ENCODE measurements around the gene UBQLN2.
"Not testable (repeated sequence)": the region's sequence is repeated elsewhere in the genome, so short reads cannot be mapped to it uniquely, and the experiment has no call there.

UBQLN2 gene

GRCh38 chrX:56563231-56564161 lies at the start of gene UBQLN2:
TSS of gene UBQLN2 (plus strand) at chrX:56563627. CDS start at chrX:56563874, 247 bp downstream.
- DNase-seq (ENCODE audit: low spot score) = peak; percentile 73

GRCh38 chrX:56519642-56520041 lies 43.8 kb upstream of the UBQLN2 start:
- no peak for DNase-seq (ENCODE audit: low spot score)

DNA sequence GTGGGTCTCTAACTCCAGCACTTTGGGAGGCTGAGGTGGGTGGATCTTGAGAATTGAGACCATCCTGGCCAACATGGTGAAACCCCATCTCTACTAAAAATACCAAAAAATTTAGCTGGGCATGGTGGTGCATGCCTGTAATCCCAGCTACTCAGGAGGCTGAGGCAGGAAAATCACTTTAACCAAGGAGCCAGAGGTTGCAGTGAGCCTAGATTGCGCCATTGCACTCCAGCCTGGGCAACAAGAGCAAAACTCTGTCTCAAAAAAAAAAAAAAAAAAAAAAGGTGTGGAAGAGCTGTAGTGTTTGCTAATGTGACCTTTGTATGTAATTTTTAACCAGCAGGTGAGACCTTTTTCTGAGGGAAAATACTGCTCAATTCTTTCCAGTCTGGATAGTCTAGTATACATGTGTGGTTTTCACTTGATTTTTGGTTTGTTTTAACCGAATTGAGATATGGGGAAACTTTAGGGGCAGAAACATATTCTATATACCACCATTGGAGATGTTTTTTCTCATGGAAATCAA lies 33.9 kb upstream of the UBQLN2 start:
- DNase-seq (ENCODE audit: low spot score) = not testable (repeated sequence)

GRCh38 chrX:56530011-56530410 lies 33.4 kb upstream of the UBQLN2 start:
- no peak for DNase-seq (ENCODE audit: low spot score)

- DNase-seq (ENCODE audit: low spot score) = no peak
These were observed 12.8 kb upstream of the UBQLN2 start for GRCh38 chrX:56550667-56551066.

GRCh38 chrX:56554870-56555269 lies 8.6 kb upstream of the UBQLN2 start:
- DNase-seq (ENCODE audit: low spot score) = no peak

DNA sequence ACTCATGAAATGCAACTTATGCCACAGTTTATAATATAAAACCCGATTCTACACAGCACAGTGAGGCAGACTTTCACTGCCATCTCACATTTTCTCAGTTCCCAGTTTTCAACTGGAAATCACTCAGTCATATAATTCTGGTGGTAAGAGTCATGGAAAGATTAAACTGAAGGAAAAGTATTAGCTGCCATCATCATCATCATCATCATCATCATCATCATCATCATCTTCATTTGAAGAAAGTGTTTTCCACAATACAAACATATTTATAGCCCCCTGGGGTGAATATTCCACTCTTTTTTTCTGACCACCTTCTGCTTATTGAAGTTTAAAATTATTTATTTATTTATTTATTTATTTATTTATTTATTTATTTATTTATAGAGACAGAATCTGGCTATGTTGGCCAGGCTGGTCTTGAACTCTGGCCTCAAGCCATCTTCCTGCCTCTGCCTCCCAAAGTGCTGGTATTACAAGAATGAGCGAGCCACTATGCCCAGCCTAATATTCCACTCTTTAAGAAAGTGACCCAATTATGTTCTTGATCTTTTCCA lies 6.0 kb upstream of the UBQLN2 start:
- DNase-seq (ENCODE audit: low spot score) = no peak

DNA sequence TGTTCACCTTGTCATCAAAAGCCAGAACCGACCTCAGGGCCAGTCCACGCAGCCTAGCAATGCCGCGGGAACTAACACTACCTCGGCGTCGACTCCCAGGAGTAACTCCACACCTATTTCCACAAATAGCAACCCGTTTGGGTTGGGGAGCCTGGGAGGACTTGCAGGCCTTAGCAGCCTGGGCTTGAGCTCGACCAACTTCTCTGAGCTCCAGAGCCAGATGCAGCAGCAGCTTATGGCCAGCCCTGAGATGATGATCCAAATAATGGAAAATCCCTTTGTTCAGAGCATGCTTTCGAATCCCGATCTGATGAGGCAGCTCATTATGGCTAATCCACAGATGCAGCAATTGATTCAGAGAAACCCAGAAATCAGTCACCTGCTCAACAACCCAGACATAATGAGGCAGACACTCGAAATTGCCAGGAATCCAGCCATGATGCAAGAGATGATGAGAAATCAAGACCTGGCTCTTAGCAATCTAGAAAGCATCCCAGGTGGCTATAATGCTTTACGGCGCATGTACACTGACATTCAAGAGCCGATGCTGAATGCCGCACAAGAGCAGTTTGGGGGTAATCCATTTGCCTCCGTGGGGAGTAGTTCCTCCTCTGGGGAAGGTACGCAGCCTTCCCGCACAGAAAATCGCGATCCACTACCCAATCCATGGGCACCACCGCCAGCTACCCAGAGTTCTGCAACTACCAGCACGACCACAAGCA lies 898 bp downstream of the UBQLN2 start:
- peak; percentile 47 for DNase-seq (ENCODE audit: low spot score)

- DNase-seq (ENCODE audit: low spot score) = no peak
These were observed 1.8 kb downstream of the UBQLN2 start for GRCh38 chrX:56564921-56565840.

- DNase-seq (ENCODE audit: low spot score) = no peak
These were observed 6.1 kb downstream of the UBQLN2 start for GRCh38 chrX:56569378-56570057.

DNA sequence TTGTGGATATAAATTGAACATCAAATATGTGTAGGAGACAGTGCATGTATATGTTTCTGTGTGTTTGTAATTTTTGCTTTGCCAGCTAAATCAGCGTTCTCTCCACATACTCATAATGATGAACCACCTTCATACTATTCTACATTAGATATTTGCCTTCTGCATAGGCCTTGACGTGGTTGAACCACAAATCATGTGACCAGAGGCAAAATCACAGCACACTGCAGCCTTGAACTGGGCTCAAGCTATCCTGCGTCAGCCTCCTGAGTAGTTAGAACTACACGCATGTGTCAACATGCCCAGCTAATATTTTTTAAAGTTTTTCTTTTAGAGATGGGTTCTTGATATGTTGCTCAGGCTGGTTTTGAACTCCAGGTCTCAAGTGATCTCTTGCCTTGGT lies 9.5 kb downstream of the UBQLN2 start:
- no peak for DNase-seq (ENCODE audit: low spot score)

DNA sequence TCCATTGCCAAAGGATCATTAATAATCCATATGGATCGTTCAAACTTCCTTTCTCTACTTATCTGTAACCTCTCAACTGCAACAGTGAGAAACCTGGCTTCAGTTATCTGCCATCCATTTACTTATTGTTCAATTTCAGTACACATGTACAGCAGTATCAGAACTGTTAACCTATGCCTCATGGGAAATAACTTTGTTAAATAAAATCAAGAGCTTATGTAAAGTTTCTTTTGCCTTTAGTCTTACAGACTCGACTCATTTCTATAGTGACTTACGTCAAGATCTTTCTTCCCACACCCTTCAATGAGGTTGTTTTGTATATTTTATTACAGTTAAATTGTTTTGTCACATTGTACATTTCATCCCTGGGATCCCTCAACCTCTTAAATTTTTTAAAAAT lies 11.4 kb downstream of the UBQLN2 start:
- no peak for DNase-seq (ENCODE audit: low spot score)

DNA sequence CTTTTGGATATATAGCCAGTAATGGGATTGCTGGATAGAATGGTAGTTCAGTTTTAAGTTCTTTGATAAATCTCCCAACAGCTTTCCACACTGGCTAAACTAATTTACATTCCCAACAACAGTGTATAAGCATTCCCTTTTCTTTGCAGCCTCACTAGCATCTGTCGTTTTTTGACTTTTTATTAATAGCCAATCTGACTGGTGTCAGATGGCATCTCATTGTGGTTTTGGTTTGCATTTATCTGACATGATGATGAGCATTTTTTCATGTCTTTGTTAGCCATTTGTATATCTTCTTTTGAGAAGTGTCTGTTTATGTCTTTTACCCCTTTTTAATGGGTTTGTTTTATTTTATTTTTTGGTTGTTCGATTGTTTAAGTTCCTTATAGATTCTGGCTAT lies 13.3 kb downstream of the UBQLN2 start:
- DNase-seq (ENCODE audit: low spot score) = no peak

DNA sequence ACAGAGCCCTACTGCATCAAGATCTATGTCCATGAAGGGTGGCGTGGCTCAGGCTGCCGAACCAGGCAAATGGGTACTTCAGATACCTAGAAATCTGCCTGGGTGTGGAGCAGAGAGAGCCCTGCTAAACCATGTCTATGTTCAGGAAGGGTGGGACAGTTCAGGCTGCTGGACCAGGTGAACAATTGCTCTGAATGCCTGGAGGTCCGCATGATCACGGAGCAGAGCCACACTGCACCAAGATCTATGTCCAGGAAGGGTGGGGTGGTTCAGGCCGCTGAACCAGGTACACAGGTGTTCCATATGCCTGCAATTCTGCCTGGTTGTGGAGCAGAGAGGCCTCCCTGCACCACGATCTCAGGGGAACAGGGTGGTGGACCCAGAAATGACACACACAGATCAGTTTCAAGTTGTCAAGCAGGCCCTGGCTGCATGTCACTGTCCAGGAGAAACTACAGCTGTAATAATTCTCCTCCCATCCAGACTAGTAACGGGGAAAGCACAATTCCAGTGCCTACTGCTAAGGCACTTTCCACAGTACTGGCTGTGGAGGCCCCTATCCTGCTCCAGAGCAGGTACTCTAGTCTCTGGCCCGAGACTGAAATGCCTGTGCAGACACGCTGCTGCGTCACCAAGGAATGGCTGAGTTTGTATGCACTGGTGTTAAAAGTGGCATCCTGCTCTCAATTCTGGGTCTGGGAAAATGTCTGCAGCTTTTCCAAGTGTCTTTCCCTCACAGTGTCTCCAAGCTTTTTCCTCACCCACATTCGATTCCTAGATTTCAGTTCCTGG lies 25.2 kb downstream of the UBQLN2 start:
- DNase-seq (ENCODE audit: low spot score) = no peak

GRCh38 chrX:56591830-56592229 lies 28.4 kb downstream of the UBQLN2 start:
- DNase-seq (ENCODE audit: low spot score) = not testable (repeated sequence)

- DNase-seq (ENCODE audit: low spot score) = no peak
These were observed 36.7 kb downstream of the UBQLN2 start for GRCh38 chrX:56600141-56600540.

DNA sequence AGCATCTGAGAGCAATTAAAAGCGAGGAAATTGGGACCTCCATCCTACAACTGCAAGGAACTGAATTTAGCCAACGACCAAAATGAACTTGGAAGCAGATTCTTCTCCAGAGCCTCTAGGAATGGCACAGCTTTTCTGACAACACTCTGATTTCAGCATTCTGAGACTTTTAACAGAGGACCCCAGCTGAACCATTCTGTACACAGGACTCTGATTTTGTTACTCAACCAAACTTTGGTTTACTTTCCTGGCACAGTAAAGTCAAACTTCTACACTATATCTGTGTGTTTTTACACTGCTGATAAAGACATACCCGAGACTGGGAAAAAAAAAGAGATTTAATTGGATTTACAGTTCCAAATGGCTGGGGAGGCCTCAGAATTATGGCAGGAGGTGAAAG lies 37.6 kb downstream of the UBQLN2 start:
- no peak for DNase-seq (ENCODE audit: low spot score)

GRCh38 chrX:56615282-56615681 lies 51.9 kb downstream of the UBQLN2 start:
- no peak for DNase-seq (ENCODE audit: low spot score)

Data from cerebellar cortex (tissue), 1 donor.